ENCODE results near the gene SETD5. TPM values are rescaled to one million over a fixed set of nuclear protein-coding genes. Genes with fewer than 3 reads are reported as not detected.

The SETD5 gene, protein sequence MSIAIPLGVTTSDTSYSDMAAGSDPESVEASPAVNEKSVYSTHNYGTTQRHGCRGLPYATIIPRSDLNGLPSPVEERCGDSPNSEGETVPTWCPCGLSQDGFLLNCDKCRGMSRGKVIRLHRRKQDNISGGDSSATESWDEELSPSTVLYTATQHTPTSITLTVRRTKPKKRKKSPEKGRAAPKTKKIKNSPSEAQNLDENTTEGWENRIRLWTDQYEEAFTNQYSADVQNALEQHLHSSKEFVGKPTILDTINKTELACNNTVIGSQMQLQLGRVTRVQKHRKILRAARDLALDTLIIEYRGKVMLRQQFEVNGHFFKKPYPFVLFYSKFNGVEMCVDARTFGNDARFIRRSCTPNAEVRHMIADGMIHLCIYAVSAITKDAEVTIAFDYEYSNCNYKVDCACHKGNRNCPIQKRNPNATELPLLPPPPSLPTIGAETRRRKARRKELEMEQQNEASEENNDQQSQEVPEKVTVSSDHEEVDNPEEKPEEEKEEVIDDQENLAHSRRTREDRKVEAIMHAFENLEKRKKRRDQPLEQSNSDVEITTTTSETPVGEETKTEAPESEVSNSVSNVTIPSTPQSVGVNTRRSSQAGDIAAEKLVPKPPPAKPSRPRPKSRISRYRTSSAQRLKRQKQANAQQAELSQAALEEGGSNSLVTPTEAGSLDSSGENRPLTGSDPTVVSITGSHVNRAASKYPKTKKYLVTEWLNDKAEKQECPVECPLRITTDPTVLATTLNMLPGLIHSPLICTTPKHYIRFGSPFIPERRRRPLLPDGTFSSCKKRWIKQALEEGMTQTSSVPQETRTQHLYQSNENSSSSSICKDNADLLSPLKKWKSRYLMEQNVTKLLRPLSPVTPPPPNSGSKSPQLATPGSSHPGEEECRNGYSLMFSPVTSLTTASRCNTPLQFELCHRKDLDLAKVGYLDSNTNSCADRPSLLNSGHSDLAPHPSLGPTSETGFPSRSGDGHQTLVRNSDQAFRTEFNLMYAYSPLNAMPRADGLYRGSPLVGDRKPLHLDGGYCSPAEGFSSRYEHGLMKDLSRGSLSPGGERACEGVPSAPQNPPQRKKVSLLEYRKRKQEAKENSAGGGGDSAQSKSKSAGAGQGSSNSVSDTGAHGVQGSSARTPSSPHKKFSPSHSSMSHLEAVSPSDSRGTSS (N-terminal part only)
- total RNA-seq: 58.4 TPM

DNA sequence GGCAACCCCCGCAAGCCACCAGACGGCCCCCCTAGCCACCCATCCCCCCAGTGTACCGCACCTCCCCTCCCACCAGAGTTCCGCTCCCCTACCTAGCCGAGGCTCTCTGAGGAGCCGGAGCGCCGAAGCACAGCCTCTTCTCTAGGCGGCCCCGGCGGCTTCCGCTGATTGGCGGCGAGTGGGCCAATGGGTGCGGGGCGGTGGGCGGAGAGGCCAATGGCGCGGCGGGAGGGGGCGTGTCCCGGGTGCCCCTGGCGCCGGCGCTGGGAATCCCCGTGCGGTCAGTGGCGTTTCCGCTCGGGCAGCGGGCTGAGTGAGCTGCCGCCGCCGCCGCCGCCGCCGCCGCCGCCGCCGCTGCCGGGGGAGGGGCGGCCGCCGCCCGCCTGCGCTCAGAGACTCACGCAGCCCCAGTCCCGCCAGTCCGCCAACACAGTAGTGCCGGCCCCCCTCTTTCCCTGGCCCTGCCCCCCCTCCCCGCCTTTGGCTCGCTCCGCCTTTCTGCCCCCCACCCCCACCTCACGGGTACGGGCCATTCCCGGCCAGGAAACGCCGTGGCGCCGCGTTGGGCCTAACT is at the start of gene SETD5:
SETD5 (plus strand) TSS at position 284 of the 574 bp plus-strand sequence. CDS start 31,324 bp downstream, outside the sequence.
- ATAC-seq: peak; percentile 74
- DNase-seq (ENCODE audit: low spot score): peak; percentile 99

DNA sequence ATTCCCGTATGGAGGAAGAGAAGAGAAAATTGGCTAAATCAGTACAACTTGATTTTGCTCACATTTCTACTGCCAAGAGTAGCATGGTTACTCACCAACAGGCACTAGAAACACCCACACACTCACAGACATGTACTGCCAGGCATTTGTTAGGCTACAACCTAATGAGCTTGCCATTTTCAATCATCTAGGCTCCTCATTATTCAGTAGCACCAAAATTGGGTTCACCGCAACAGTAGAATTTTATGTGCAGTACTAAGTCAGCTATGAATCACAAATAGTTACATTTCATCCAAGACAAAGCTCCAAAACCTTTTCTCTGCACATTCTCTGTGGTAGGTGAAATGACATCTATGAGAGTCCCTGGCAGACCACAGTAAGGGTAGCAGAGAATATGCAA is 49.5 kb upstream of the SETD5 start:
- DNase-seq (ENCODE audit: low spot score) (no peak), ATAC-seq (no peak)

DNA sequence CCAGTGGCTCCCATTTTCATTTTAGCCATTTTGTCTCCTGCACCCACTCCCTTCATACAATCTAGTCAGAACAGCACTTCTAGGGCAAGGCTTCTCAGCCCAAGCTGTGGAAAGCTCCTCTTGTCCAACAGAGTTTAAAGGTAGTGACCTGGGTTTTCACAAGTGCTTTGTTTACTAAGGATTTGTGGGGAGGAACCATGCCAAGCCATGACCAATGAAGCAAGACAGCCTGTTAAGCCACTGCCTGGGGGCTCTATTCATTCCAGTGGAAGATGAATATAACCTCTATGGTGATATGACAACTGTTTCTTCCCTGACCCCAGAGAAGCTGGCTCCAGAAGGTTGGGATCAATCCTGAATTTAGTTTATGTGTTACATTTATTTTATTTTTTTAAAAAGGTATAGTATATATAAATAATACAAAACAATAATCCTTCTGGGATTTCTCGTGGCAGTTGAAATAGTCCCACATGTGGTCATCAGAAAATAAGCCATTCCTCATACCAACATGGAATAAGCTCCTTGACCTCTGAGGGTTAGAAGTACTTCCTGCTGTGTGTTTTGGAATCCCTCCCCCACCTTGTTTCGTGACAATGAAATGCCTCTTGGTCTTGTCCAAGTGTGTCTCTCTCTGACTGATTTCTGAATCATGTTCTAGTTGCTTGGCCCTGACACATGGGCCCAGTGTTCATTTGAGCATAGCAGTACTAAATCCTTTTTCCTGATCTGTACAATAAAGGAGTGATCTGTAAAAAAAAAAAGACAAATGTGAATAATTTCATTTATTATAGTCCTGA is 47.9 kb upstream of the SETD5 start:
- DNase-seq (ENCODE audit: low spot score) (peak; percentile 53), ATAC-seq (peak; percentile 52)

DNA sequence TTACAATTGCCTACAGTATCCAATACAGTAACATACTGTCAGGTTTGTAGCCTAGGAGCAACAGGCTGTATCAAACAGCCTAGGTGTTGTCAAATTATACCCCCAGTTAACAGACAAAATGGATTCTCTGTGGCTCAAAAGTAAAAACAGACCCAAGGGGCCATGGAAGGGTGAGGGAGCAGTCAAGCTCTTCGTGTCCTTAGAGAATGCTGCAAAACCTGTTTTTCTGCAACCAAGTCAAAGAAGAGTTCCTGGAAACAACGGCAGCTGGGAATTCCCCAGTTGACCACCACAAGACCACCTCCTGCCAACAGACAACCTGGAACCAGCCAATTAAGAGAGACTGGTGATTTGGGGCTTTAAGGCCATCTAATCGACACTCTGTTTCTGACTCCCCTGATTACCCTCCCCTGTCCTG is 45.7 kb upstream of the SETD5 start:
- ATAC-seq (no peak), DNase-seq (ENCODE audit: low spot score) (no peak)

DNA sequence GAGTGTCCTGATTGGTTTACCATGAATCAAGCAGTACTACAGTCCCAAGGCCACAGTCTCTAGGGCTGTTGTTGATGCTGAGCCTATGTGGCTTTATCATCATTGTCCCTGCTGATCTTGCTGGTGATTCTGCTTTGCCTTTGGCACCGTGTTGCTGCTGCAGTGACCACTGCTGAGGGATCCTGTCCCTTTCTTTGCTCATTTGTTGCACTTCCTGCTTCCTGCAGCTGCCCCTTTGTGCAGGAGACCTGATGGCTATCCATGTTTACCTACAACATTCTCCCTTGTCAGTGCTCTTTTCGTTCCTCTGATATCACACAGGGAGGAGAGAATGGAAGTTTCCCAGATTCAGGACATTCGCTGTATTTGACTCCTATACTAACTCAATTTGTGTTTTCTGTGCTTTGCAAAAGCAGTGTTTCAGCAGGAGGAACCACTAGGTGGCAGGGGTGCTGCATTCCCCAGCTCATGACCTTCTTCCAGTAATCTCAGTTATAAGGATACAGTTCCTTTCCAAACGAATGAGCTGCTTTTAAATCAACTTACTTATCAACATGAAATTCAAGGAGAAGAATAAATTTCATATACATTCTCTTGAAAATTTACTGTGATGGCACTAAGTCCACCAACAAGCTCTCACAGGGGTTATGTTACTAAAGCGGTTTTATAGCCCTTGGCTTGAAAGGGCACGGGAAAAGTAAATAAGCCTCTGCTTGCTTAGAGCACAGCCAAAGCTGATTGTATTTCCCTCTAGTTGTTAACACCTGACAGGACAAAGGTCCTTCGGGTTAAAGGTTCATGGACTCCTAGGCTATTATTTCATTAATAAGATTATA is 44.3 kb upstream of the SETD5 start:
- DNase-seq (ENCODE audit: low spot score): peak; percentile 65
- peak; percentile 92 for ATAC-seq

DNA sequence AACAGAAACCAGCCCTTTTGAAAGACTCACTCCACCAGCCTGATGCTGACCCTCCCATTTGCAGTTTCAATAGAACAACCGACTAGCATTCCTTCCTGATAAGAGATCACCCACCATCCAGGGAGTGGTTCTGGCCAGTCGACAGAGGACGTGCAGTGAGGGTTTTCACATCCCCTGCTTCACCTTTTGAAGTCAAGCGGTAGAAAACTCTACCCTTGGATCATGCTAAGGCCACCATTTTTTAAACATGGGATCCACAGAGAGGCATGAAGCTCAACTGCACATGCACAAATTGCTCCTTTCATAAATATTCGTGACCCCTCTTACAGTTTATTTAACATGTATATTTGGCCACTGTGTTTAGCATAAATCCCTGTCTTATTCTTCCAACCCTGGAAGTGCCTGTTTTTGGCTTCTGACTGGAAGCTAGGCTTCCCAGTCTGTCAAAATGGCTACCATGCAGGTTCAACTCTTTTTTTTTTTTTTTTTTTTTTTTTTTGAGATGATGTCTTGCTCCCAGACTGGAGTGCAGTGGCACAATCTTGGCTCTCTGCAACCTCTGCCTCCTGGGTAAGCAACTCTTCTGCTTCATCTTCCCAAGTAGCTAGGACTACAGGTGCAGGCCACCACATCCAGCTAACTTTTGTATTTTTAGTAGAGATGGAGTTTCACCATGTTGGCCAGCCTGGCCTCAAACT is 35.6 kb upstream of the SETD5 start:
- DNase-seq (ENCODE audit: low spot score) (no peak), ATAC-seq (no peak)

DNA sequence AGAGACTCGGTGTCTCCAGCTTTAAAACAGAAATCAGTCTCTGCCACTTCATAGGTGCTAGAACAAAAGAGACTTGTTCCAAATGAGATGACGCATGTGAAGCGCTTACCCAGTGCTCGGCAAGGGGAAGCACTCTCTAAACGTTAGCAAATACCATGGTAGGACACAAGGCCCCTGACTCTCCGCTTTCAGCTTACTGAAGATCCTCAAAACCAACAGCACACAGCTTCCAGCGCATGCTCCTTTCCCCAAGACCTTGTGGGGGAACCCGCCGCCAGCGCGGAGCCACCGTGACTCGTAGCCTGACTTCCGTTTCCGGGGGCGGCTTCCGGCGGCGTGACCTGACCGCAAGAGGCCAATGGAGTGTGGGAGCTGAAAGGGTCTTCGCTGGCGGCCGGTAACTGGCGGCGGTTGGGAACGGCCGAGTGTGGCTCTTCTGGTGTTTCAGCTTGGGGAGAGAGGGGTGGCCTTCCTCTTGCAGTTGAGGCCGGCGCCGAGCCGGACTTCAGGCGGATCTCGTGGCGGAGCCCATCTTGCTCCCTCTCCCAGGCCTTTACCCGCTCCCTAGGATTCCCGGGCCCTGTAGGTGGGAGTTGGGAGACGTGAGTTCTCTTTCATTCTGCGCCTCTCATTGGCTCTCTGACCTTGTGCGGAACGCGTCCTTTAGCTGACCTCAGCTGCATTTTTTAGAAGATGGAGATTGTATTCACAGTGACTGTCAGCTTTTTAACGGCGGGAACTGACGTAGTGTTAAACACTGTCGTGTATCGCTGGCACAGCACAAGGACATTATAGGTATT is 34.5 kb upstream of the SETD5 start, which contains the start of gene THUMPD3:
THUMPD3 (plus strand) TSS at position 324 of the 800 bp plus-strand sequence. CDS start 2,015 bp downstream, outside the sequence.
- ATAC-seq (peak; percentile 99), DNase-seq (ENCODE audit: low spot score) (peak; percentile 93)

DNA sequence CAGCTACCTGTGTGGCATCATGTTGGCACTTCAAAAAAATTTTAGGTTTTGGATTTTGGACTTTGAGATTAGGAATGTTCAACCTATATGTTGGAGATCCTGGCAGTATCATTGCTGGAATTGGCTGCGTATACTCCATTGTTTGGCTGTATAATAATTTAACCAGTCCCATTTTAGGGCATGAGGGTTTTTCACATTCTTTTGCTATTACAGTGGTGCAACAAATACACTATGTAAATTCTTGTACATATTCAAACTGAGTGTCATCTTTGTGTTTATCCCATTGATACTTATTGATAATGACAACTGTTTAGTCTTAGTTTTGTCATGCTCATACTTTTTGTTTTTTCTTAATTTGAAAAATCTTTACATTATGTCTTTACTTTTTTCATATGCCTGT is 27.9 kb upstream of the SETD5 start:
- DNase-seq (ENCODE audit: low spot score): no peak
- ATAC-seq: no peak

DNA sequence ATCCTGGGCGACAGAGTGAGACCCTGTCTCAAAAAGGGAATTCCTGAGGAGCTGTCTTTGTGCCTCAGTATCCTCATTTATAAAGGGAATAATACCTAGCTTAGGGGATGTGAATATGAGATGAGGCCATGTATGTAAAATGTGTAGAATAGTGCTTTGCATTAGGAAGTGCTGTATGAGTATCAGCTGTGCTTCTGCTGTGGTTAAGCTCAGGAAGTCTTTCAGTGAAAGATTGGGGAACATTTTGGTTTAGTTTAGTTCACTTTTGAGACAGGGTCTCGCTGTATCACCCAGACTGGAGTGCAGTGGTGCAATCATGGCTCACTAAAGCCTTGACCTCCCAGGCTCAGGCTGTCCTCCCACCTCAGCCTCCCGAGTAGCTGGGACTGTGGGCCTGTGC is 23.9 kb upstream of the SETD5 start:
- no peak for DNase-seq (ENCODE audit: low spot score)
- no peak for ATAC-seq

DNA sequence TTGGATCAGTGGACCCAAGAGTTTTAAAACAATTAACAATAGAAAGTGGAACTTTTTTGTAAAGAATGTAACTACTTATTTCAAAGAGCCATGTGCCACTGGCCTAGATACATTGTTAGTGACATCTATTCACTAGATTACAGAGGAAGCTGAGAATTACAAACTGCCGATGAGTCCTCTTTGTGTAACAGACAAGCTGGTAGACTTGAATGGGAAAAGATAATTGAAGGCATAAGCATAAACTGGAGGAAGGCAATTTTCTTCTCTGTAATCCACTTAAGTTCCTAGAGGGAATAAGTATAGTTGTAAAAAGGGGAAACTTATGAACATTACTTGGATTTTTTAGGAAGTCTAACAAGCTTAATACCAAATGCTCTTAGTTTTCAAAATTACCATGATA is 19.4 kb upstream of the SETD5 start:
- DNase-seq (ENCODE audit: low spot score): no peak
- no peak for ATAC-seq

DNA sequence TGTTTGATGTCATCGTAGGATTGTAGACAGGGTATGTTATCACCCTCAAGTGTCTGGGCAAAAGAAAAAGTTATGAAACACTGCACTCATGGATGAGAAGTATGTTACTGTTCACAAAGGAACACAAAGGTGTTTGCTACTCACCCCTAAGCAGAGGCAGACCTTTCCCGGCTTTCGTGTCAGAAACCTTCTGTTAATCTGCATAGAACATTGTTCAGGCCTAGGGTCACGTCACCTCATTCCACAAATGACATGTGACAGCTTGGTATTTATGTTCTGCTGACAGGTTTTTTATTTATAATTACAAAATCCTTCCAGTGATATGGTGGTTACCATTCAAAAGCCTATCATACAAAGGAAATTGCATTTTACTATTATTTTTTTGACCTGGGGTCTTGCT is 18.1 kb upstream of the SETD5 start:
- DNase-seq (ENCODE audit: low spot score): no peak
- ATAC-seq: no peak

DNA sequence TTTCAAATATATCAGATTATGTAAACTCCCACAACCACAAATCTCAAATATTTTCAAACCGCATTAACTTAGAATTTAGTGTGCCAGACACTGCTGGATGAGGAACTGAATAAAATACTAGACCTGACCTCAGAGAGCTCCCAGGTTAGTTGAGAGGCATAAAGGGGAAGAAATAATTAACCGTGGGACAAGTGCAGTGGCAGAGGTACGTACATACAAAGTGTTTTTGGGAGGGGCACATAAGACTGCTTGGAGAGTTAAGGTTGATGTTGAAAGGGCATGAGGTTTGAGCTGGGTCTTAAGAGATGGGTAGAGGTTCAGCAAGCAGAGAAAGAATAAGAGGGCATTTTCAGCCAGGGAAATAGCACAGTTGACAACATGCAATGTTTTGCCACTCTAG is 17.4 kb upstream of the SETD5 start:
- DNase-seq (ENCODE audit: low spot score) (no peak), ATAC-seq (no peak)

DNA sequence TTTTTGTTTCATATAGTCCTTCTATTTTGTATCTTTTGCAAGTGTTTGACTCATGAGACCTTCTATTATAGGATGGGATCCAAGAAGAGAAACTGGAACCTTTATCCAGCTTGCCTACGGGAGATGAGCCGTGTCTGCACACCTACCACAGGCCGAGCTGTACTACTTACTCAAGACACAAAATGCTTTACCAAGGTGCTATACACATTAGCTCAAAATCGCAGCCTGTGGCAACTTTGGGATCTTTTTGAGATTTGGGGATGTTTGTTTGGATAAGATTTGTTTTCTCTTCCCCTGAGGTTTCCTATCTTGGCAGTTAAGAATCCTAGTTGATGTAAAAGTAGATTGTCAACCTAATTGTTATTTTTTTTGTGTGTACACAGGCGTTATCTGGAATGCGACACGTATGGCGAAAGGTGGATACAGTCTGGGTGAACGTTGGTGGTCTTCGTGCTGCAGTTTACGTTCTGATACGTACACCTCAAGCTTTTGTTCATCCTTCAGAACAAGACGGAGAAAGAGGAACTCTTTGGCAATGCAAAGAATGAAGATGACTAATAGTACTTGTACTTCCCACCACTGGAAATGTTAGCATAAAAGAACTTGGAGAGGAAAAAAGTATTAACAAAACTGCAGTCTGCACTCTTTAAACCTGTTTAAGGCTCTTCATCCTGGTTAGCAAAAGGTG is 13.1 kb upstream of the SETD5 start:
- ATAC-seq: peak; percentile 27
- no peak for DNase-seq (ENCODE audit: low spot score)

DNA sequence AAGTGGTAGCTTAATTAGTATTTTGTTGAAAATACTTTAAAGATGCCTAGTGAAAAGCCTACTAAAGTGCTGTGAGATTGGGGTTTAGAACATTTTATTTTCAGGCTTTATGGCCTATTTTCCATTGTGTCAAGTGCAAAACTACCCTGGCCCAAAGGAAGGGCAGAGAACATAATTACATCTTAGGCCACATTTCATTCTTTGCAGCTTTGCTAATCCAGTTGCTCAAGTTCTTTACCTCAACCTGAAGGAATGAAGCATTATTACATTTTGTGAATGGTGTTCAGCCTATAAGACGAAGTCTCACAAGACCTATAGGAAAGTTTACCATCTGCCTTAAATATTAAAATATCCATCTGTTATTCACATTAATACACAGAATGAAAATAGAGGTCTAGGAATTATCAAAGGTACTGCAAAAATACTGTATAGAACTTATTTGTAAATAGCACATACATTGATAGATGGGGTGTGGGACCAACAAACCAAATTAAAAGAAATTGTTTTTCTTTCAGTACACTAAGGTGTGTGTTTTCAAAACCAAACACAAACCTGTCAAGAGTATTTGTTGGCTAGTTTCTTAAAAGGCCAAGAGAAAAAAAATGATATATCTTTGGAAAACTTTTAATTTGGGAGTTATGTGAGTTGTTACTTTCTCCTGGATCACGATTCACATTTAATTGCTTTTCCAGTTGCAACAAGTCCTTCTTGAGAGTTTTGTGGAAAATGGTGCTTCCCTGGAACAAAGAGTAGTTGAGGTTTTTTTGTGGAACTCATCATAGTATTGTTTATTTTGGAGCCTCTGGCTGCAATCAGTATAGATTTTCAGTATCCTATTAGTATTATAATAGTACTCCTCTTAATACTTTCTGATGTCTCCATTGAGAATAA is 12.0 kb upstream of the SETD5 start:
- ATAC-seq: no peak
- DNase-seq (ENCODE audit: low spot score): no peak

DNA sequence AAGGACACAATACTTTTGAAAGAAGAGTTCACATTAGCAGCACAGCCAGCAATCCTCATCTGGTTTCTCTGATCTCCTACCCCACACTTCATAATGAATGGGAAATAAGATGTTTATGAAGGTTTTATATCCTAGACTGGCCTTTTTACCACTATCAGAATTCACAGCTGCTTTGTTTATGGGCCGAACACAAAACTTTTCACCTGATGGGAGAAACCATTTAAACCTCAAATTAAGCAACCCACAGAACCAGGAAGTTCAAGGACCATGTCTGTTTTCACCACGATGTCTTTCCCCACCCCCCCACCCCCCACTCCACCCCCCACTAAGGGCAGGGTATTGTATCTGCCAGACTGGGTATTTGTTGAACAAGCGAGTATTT is 11.3 kb upstream of the SETD5 start:
- no peak for DNase-seq (ENCODE audit: low spot score)
- ATAC-seq: no peak
